LoVo (cell line): Measurements from ENCODE around the gene THOC5.
"Not testable (repeated sequence)": the region's sequence is repeated elsewhere in the genome, so short reads cannot be mapped to it uniquely, and the experiment has no call there.

Experiments used
- DNase-seq: peaks from one replicate; pipeline ENCODE4 v3.0.0-alpha.2; 2016; ENCODE audit warnings: low spot score

The THOC5 gene

DNA sequence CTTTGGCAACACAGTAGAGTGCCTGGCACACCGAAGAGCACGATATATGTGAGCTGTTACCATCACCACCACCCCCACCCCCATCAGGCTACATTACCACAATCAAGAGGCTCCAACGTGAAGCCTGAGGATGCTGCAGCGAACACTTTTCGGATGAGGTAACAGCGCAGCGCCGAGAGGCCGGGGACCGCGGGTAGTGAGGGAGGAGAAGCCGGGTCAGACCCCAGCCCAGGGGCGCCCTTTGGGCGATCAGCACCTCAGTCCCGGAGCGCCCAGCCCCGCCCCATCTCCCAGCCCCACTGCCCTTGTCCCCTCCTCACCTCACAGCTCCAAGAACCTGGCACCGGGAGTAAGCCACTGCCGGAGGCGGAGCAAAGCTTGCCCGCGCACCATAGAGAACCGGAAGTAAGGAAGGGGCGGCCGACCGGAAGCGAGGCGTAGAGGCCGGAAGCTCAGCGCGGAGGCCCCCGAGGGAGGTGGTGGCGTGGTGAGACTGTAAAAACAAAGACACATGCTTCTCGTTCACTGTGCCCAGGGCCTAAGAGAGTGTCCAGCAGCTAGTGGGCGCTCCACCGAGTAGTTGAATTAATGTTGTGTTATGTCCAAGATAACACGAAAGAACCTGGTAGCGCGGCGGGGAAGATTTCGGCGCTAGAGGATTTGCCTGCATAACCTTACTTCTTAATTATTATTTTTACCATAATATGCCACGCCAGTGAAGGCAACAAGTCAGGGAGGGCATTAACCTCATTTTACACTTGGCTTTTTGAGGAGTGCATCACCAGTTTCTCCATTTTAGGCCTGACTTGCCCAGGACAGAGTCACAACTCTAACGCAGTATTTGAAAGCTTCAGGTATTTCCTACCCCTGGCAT lies at the start of gene THOC5:
Gene THOC5, minus strand, starts transcription at position 407 of the 874 bp plus-strand sequence. CDS start 4,610 bp downstream, outside the sequence.
- DNase-seq, result peak; percentile 97

DNA sequence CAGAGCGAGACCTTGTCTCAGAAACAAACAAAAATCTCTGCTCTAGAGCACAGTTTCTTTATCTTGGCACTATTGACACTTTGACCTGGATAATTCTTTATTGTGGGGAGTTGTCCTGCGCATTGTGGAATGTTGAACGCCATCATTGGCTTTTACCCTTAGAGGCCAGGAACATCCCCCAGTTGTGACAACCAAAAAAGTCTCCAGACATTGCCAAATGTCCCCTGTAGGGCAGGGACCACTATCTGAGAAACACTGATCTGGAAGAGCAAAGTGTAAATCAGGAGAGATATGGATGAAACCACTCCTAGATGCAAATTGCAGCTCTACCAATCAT lies 45.1 kb upstream of the THOC5 start:
- no peak for DNase-seq

DNA sequence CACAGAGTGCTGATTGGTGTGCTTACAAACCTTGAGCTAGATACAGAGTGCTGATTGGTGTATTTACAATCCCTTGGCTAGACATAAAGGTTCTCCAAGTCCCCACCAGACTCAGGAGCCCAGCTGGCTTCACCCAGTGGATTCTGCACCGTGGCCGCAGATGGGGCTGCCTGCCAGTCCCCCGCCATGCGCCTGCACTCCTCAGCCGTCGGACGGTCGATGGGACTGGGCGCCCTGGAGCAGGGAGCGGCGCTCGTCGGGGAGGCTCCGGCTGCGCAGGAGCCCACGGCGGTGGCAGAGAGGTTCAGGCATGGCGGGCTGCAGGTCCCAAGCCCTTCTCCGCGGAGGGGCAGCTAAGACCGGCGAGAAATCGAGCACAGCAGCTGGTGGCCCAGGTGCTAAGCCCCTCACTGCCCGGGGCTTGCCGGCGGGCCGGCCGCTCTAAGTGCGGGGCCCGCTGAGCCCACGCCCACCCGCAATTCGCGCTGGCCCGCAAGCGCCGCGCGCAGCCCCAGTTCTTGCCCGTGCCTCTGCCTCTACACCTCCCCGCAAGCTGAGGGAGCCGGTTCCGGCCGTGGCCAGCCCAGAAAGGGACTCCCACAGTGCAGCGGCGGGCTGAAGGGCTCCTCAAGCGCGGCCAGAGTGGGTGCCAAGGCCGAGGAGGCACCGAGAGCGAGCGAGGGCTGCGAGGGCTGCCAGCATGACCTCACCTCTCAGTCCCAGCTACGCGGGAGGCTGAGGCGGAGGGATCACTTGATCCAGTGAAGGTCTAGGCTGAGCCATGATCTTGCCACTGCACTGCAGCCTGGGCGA lies 44.5 kb upstream of the THOC5 start:
- not testable (repeated sequence) for DNase-seq

DNA sequence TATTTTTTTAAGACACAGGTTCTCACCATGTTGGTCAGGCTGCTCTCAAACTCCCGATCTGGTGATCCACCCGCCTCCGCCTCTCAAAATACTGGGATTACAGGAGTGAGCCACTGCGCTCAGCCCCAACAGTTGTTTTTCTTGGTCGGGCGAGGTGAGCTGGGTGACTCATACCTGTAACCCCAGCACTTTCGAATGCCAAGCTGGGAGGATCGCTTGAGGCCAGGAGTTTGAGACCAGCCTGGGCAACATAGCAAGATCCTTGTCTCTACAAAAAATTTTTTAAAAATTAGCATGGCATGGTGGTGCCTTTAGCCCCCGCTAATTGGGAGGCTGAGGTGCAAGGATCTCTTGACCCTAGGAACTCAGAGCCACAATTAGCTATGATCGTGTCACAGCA lies 42.9 kb upstream of the THOC5 start:
- DNase-seq, result no peak

DNA sequence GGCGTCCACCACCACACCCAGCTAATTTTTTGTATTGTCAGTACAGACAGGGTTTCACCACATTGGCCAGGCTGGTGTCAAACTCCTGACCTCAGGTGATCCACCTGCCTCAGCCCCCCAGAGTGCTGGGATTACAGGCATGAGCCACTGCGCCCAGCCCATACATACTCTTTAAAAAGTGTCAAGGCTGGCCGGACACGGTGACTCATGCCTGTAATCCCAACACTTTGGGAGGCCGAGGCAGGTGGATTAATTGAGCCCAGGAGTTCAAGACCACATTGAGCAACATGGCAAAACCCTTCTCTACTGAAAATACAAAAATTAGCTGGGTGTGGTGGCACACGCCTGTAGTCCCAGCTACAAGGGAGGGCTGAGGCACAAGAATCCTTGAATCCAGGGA lies 40.9 kb upstream of the THOC5 start:
- DNase-seq, result not testable (repeated sequence)

DNA sequence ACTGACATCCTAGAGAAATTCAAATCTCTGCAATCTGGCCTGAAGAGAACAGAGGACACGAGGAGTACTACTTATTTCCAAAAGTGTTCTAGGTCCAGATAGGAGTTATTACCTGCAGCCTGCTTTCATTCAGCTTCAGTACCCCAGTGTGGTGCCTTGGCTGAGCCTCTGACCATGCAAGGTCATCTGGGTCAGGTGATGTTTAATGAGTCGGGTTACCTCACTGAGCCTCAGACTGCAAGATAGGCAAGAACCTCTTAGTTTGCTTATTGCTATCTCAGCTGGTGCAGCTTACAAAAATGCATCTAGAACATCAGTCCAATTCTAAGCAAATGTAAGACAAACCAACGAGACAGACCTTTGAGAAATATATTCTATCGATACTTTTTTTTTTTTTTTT lies 40.4 kb upstream of the THOC5 start:
- DNase-seq, result no peak

DNA sequence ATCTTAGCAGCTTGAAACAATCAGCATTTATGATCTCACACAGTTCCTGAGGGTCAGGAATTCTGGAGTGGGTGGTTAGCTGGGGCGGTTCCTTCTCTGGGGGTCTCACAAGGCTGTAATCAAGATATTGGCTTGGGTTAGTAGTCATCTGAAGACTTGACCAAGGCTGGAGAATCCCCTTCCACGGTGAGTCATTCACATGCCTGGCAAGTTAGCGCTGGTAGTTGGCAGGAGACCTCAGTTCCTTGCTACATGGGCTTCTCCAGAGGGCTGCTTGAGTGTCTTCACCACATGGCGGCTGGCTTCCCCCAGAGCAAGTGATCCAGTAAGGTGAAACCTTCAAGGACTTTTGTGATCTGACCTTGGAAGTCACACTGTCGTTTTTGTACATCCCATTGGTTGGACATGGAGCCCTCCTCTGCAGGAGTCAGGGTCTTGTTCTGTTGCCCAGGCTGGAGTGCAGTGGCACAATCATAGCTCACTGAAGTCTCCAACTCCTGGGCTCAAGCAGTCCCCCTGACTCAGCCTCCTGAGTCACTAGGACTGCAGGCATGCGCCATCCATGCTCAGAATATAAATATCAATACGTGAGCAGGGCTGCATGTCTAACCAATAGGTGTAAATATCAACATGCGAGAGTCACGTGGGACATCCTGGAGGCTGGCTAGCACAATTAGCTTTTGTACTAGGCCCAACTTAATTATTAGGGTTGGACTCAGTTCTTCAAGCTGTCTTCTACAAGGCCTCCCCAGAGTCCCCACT lies 34.6 kb upstream of the THOC5 start:
- DNase-seq, result no peak

DNA sequence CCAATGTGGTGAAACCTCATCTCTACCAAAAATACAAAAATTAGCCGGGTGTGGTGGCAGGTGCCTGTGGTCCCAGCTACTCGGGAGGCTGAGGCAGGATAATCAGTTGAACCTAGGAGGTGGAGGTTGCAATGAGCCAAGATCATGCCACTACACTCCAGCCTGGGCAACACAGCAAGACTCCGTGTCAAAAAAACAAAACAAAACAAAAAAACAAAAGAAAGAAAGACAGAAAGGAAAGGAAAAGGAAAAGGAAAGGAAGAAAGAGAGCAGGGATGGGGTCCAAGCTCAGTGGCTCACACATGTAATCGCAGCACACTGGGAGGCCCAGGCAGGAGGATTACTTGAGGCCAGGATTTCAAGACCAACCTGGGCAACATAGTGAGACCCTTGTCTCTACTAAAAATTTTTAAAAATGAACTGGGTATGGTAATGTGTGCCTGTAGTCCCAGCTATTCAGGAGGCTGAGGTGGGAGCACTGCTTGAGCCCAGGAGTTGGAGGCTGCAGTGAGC lies 32.7 kb upstream of the THOC5 start:
- not testable (repeated sequence) for DNase-seq

DNA sequence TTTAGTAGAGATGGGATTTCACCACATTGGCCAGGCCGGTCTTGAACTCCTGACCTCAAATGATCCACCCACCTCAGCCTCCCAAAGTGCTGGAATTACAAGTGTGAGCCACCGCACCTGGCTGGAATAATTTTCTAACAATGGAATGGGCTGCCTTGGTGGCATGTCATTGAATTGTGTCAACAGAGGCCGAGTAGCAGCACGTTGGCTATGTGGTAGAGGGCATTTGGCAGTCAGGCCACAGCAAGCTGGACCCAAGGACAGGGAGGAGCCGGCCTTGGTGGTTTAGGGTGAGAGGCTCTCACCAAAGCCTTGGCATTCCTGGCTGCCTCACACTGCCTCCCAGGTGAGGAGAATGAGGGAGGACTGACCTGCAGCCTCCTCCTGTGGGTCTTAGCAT lies 31.4 kb upstream of the THOC5 start:
- no peak for DNase-seq

DNA sequence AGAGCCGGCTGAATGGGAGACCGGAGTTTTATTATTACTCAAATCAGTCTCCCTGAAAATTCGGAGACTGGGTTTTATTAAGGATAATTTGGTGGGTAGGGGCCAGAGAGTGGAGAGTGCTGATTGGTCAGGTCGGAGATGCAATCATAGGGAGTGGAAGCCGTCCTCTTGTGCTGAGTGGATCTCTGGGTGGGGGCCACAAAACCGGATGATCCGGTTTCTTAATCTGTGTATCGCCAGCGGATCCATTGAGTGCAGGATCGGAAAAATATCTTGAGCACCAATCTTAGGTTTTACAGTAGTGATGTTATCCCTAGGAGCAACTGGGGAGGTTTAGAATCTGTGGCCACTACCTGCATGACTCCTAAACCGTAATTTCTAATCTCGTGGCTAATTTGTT lies 28.2 kb upstream of the THOC5 start:
- no peak for DNase-seq

DNA sequence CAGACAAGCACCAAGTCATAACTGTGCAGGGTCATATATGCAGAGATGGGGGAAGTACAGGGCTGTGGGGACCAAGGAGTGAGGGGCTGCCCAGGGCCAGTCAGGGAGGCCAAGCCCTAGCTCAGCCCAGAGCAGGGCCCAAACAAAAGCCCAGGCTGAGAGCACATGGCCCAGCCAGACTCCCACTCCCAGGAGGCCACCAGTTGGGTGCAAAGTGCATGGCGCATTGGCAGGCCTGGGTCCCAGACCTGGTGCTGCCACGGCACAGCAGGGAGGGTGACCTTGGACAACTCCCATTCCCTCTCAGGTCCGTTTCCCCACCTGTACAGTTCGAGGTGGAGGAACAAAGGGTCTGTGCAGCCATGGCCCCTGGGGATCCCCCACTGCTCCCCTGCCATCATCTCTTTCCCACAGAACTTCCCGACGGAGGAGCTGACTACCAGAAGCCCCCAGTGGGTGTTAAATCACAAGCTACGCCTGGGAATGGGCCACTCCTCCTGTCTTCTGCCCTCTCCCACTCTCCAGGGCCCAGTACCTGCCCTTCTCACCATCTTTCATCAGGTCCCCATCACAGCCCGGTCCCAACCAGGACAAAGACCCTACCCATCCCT lies 26.7 kb upstream of the THOC5 start:
- no peak for DNase-seq

DNA sequence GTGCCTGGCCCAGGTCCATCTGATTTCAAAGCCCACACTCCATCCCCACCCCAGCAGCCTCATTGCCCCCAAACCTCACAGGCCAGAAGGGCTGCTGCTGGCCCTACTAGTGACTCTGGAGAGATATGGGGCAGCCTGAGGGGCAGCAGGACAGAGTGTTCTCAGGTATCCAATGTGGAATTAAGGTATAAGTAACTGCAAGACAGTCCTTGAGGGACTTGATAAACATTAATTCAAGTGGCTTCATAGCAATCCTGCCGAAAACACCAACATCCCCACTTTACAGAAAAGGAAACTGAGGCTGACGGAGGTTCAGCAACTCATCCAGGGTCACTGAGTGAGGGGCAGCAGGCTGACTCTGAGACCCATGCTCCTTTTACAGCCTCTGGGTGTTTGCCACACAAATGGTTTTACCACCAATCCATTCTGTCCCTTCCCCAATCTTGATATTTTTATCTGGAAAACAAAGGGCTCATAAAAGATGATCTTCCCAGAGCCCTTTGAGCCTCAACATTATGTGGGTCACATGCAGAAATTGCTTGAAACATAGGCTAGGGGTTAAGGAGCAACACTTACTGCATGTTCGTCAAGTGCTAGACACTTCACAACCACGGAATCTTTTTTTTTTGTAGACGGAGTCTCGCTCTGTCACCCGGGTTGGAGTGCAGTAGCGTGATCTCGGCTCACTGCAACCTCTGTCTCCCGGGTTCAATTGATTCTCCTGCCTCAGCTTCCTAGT lies 25.1 kb upstream of the THOC5 start:
- no peak for DNase-seq

DNA sequence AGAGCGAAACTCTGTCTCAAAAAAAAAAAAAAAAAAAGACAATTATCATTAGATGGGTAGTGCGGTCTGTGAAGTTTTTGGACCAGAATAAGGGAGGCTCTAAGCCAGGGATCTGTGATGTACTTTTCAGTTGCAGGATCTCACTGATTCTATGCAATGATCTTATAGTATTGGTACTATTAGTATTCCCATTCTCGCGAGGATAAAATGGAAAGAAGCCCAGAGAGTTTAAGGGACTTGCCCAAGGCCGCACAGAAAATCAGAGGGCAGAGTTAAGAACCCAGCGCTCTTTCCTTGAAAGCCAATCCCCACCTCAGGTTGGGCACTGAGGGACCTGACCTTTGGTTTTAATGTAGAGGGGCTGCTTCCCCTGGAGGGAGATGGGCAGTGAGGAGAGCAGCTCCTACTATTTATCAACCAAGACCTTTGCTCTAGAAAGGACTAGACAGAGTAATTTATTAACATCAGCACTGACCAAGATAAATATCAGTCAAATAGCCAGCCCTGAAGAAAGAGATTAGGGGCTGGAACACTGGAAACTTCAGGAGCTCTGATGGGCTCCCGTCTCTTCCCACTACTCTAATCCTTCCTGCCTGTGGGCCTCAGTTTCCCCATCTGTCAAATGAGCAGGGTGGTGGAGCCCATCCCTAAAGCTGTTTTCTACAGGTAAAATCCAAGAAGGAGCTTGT lies 21.3 kb upstream of the THOC5 start:
- no peak for DNase-seq

DNA sequence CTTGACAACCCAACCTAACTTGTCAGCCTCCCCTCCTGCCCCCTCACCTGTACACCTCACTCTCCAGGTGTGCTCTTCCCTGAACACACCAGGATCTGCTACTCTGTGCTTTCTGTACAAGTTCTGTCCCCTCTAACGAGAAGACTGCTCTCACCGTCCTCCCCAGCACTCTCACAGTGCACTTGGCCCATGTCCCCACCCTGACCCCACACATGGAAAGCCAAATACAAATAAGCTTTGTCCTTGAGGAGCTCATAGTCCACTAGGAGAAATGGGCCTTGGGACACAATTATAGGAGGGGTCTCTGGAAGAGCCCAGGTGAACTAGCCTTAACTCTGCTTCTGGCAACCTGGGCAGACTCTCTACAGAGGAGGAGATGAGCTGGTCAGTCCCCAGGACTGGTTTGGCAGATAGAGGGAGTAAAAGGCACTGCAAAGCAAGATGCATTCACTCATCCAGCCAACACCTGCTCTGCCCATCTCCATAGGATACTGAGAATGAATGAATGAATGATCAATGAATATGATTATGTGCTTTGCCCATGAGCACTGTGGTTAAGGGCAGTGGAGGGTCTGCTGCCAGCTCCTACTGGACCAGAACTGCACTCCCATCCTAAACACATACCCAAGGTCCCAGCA lies 17.5 kb upstream of the THOC5 start:
- DNase-seq, result no peak

DNA sequence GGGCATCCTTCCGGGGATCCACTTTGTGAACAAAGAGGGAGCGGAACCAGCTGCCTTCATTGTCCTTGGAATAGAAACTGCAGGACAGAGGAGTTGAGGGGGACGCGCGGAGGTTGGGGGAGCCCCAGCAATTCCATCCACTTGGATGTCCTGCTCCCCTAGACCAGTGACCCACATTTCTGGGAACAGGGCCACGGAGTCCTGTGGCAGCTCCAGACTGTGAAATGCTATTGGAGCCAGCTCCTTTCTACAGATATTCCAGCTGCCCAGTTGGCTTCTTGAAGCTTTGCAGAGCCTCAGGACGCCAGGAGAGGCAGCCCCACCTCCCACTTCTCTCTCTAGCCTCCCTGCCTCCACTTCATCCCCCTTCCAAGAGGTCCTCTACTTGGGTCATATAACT lies 16.9 kb upstream of the THOC5 start:
- no peak for DNase-seq

DNA sequence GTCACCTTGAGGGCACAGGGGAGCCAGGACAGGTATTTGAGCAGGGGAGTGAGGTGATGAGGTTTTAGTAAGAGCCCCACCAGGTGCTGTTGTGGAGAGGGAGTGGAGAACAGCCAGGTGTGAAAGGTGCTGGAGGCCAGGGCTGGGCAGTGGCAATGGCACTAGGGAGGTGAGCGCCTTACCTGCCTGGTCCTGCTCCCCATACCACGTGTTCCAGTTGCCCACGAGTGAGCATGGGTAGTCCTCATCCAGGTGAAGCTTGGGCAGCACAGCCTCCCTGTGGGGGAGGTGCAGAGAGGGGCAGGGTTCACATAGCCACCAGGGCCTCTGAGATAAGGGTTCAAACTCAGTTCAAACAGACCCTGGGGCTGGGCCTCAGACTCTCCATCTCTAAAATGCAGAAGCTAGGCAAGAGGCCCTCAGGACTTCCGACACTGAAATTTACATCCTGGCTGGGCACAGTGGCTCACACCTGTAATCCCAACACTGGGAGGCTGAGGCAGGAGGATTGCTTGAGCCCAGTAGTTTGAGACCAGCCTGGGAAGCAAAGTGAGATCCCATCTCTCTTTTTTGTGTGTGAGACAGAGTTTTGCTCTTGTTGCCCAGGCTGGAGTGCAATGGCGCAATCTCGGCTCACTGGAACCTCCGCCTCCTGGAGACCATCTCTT lies 15.6 kb upstream of the THOC5 start:
- no peak for DNase-seq

DNA sequence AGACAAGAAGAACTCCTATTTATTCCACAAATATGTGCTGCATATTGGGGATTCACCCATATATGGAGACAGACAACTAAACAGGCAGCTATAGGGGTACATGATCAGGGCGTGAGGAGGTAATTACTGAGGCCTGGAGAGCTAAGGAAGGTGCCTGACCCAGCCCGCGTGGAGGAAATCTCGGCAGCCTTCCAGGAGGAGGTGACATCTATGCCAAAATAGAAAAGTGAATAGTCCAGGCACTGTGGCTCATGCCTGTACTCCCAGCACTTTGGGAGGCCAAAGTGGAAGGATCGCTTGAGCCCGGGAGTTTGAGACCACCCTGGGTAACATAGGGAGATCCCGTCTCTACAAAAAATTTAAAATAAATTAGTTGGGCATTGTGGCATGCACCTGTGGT lies 13.8 kb upstream of the THOC5 start:
- DNase-seq, result no peak

DNA sequence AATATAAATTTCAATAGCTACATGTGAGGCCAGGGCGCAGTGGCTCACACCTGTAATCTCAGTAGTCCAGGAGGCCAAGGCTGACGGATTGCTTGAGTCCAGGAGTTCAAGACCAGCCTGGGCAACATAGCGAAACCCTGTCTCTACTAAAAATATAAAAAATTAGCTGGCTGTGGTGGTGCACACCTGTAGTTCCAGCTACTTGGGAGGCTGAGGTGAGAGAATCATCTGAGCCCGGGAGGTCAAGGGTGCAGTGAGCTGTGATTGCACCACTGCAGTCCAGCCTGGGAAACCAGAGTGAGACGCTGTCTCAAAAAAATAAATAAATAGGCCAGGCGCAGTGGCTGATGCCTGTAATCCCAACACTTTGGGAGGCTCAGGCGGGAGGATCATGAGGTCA lies 13.0 kb upstream of the THOC5 start:
- not testable (repeated sequence) for DNase-seq

DNA sequence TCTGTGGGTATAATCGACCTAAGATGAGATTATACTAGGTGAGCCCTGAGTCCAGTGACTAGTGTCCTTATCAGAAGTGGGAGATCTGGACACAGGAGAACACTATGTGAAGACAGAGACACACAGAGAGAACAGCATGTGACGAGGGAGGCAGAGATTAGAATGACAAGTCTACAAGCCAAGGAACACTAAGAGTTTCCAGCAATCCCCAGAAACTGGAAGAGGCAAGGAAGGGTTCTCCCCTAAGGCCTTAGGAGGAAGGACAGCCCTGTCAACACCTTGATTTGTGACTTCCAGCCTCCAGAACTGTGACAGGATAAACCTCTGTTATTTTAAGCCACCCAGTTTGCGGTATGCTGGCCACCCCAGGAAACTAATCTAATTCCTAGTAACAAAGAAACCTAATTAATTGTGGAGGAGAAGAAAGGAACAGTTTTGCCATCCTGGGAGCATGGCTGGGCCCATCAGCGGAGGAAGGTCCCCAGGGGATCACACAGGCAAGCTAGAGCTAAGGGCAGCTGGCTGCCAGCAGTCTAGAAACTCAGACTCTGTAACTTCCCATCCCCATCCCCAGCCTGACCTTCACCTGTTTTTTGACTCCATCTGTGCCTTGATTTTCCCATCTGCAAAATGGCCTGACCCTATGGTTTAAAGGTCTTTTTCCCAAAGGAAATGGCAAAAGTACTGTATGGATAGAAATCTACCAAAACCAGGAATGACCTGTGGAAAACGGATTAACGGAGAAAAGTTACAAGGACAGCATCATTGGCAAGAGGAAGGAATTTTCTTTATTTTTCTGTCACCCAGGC lies 10.3 kb upstream of the THOC5 start:
- DNase-seq, result no peak
